AG04450 (cell line): Measurements from ENCODE around the gene OR4K13. TPM values are rescaled to one million over a fixed set of nuclear protein-coding genes. Genes with fewer than 3 reads are reported as not detected.

Experiments
- CTCF ChIA-PET: fragments of 300-600, 350-600 bp; formaldehyde crosslinking; extraction: SDS; loops from one replicate; lab custom pipeline; 2022; ENCODE audit warnings: antibody characterized with exemption, inconsistent platforms; lab: Charles Lee
- POLR2A ChIA-PET: fragments of 350-600 bp; formaldehyde crosslinking; extraction: SDS; loops from one replicate; lab custom pipeline; 2021; ENCODE audit warnings: antibody characterized with exemption, inconsistent platforms; lab: Yijun Ruan, JAX
- DNase-seq: peaks from one replicate; pipeline ENCODE4 v3.0.0-alpha.2; 2011; ENCODE audit warnings: low read depth, low spot score
- H3K27ac ChIP-seq: one replicate; pipeline ENCODE4 v1.5.1; 2012; ENCODE audit warnings: low read depth, low read length, control low read depth
- H3K27me3 ChIP-seq: one replicate; pipeline ENCODE4 v1.6.0; 2012; ENCODE audit warnings: low read length; ENCODE audit not compliant: control insufficient read depth, insufficient read depth
- H3K4me3 ChIP-seq: 2 replicates; pipeline ENCODE4 v1.5.1; 2011; ENCODE audit warnings: mild to moderate bottlenecking, low read depth, low read length, control low read depth
- H3K9me3 ChIP-seq: 2 replicates; pipeline ENCODE4 v1.5.1; 2012; ENCODE audit warnings: low read length; ENCODE audit not compliant: control insufficient read depth, insufficient read depth
- CTCF ChIP-seq: IDR thresholded peaks from 2 replicates; pipeline ENCODE4 v1.5.1; 2011; ENCODE audit warnings: low read depth, low read length, control low read depth, inconsistent platforms
- polyA minus RNA-seq: library from RNA; depleted of rRNA, polyadenylated mRNA; stranded (reverse); fragments of >200 nt; gene quantifications from 2 replicates; pipeline ENCODE4 v1.2.3, GENCODE V29; 2011; rRNA and poly(A)+ RNA removed
- polyA plus RNA-seq: library from polyadenylated mRNA; depleted of rRNA; stranded (reverse); fragments of >200 nt; gene quantifications from 2 replicates; pipeline ENCODE4 v1.2.3, GENCODE V29; 2011; rRNA removed

The OR4K13 gene, protein sequence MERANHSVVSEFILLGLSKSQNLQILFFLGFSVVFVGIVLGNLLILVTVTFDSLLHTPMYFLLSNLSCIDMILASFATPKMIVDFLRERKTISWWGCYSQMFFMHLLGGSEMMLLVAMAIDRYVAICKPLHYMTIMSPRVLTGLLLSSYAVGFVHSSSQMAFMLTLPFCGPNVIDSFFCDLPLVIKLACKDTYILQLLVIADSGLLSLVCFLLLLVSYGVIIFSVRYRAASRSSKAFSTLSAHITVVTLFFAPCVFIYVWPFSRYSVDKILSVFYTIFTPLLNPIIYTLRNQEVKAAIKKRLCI
- polyA plus RNA-seq (not detected in 2 replicates), polyA minus RNA-seq (not detected in 2 replicates)

GRCh38 chr14:20035938-20036337 is at the start of gene OR4K13:
Gene OR4K13 (minus strand): TSS chr14:20036038. CDS start chr14:20034758, 1,280 bp downstream.
- TF ChIP-seq CTCF: no peak
- POLR2A ChIA-PET: no interaction called here

GRCh38 chr14:20059745-20060144 is 23.9 kb upstream of the OR4K13 start, which contains the start of gene OR4L1:
Gene OR4L1 (plus strand): TSS chr14:20060045. CDS start chr14:20060045, 0 bp downstream.
- peaks cover 10% of the 10 kb centered on the region; the same call in 1 of the 2 replicates for H3K9me3 ChIP-seq
- TF ChIP-seq CTCF: no peak
- DNase-seq: no peak
- CTCF ChIA-PET: no interaction called here
- H3K27ac ChIP-seq: no peak within 1 kb of the TSS
- POLR2A ChIA-PET: no interaction called here
- H3K27me3 ChIP-seq: no peaks in the 10 kb centered on the region
- H3K4me3 ChIP-seq: no peak within 1 kb of the TSS

More at GRCh38 chr14:20035938-20036337, at the start of gene OR4K13:
- Histone ChIP-seq H3K27ac (no peak within 1 kb of the TSS), H3K27me3 (no peaks in the 10 kb centered on the region), H3K4me3 (no peak within 1 kb of the TSS), H3K9me3 (peaks cover 6% of the 10 kb centered on the region; the same call in 1 of the 2 replicates)
- no peak for DNase-seq
- CTCF ChIA-PET: no interaction called here

DNA sequence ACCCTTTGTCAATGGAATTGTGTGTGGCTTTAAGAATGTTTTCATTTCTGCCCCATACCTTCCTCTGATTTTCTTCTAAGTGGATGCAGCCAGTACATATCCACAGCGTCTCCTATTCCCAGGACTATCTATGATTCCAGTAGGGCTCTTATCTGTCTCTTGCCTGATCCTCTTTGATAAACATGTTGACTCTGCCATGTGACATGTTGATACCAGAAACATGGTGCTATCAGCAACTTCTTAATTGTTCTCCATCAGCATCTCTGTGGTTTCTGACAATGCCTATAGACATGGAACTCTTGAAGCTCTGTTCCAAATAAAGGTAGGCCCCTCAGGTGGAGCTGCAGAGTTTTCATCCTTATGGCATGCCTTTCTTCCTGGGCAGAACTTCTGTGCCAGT is 12.4 kb upstream of the OR4K13 start:
- DNase-seq: no peak
- TF ChIP-seq CTCF: no peak
- Histone ChIP-seq H3K4me3 (no peak overlapping the region), H3K27me3 (no peaks in the 10 kb centered on the region), H3K27ac (no peak overlapping the region), H3K9me3 (peaks cover 9% of the 10 kb centered on the region; the same call in 1 of the 2 replicates)
- CTCF ChIA-PET: no interaction called here
- POLR2A ChIA-PET: no interaction called here

- H3K4me3 ChIP-seq: no peak overlapping the region
- DNase-seq: no peak
- CTCF ChIA-PET: no interaction called here
- no peak for TF ChIP-seq CTCF
- H3K9me3 ChIP-seq: peaks cover 12% of the 10 kb centered on the region
- POLR2A ChIA-PET: no interaction called here
- no peaks in the 10 kb centered on the region for H3K27me3 ChIP-seq
- no peak overlapping the region for H3K27ac ChIP-seq
Observed at GRCh38 chr14:20044243-20044642, 8.4 kb upstream of the OR4K13 start.

DNA sequence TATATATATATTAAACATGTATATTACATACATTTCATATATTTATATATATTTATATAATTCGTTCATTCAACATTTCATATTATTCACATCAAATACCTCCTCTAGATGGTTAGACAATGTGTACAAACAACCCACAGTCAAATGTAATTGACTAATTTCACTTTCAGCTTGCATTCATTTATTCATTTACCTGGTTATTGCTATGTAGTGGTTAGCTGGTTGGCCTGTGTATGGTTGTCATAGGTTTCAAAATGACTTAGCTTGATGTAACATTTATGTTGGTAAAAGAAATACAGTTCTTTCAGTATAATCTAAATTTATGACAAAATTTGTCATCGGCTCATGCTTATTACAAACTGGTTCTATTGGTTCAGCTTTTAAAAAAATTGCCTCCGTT is 389 bp downstream of the OR4K13 start:
- H3K27ac ChIP-seq: no peak overlapping the region
- no peak overlapping the region for H3K4me3 ChIP-seq
- H3K27me3 ChIP-seq: no peaks in the 10 kb centered on the region
- ChIA-PET CTCF (interaction anchor here (0.6 kb wide), 1 partner anchor 1548 kb away, joined by 5 read pairs; no protein-coding TSS in a partner anchor), POLR2A (no interaction called here)
- TF ChIP-seq CTCF: no peak
- H3K9me3 ChIP-seq: peaks cover 10% of the 10 kb centered on the region; the same call in 1 of the 2 replicates
- DNase-seq: no peak
